ENCODE data around the gene SPIRE1.

DNA sequence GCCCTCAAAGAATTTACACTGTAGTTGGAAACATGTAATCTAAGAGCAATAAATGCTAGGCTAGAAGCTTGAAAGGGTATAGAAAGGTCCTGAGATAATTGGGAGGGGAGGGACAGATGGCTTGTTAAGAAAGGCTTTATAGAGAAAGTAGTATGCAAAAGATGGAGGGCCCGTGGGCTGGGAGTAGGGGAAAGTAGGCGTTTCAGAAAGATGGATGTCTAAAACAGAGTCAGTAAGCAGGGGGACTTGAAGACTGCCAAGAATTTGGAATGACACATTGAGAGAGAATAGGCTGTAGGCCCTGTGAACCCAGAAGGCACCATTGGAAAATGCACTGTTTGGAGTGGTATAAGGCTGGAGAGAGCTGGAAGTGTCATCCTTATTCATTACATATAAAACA lies 45.8 kb upstream of the SPIRE1 start:
- TF ChIP-seq, protein P1, sequence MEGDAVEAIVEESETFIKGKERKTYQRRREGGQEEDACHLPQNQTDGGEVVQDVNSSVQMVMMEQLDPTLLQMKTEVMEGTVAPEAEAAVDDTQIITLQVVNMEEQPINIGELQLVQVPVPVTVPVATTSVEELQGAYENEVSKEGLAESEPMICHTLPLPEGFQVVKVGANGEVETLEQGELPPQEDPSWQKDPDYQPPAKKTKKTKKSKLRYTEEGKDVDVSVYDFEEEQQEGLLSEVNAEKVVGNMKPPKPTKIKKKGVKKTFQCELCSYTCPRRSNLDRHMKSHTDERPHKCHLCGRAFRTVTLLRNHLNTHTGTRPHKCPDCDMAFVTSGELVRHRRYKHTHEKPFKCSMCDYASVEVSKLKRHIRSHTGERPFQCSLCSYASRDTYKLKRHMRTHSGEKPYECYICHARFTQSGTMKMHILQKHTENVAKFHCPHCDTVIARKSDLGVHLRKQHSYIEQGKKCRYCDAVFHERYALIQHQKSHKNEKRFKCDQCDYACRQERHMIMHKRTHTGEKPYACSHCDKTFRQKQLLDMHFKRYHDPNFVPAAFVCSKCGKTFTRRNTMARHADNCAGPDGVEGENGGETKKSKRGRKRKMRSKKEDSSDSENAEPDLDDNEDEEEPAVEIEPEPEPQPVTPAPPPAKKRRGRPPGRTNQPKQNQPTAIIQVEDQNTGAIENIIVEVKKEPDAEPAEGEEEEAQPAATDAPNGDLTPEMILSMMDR (conservative IDR thresholded peaks at IDR 0.05; ENCODE audit: low read length), result no peak
- no peak for TF ChIP-seq EZH2phosphoT487 (IDR thresholded peaks at IDR 0.05; ENCODE audit: borderline replicate concordance)

All from Loucy (cell line).